Measurements from ENCODE around the gene IL3RA.
"Not testable (repeated sequence)": the region's sequence is repeated elsewhere in the genome, so short reads cannot be mapped to it uniquely, and the experiment has no call there.

The IL3RA gene

DNA sequence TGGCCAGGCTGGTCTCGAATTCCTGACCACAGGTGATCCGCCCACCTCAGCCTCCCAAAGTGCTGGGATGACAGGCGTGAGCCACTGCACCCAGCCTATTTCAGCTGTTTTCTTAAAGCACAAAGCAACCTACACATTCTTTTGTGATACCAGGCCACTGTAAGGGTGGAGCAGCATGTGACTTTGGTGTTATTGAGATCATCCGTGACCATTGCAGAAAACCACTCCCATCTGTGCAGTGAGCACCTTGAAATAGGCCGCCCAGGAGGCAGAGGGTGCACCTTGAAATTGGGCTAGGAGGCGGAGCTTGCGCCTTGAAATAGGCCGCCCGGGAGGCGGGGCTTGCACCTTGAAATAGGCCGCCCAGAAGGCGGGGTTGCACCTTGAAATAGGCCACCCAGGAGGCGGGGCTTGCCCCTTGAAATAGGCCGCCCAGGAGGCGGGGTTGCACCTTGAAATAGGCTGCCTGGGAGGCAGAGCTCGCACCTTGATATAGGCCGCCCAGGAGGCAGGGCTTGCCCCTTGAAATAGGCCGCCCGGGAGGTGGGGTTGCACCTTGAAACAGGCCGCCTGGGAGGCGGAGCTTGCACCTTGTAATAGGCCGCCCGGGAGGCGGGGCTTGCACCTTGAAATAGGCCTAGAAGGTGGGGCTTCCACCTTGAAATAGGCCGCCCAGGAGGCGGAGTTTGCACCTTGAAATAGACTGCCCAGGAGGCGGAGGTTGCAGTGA is 64.3 kb downstream of the IL3RA start:
- no peak for DNase-seq

DNA sequence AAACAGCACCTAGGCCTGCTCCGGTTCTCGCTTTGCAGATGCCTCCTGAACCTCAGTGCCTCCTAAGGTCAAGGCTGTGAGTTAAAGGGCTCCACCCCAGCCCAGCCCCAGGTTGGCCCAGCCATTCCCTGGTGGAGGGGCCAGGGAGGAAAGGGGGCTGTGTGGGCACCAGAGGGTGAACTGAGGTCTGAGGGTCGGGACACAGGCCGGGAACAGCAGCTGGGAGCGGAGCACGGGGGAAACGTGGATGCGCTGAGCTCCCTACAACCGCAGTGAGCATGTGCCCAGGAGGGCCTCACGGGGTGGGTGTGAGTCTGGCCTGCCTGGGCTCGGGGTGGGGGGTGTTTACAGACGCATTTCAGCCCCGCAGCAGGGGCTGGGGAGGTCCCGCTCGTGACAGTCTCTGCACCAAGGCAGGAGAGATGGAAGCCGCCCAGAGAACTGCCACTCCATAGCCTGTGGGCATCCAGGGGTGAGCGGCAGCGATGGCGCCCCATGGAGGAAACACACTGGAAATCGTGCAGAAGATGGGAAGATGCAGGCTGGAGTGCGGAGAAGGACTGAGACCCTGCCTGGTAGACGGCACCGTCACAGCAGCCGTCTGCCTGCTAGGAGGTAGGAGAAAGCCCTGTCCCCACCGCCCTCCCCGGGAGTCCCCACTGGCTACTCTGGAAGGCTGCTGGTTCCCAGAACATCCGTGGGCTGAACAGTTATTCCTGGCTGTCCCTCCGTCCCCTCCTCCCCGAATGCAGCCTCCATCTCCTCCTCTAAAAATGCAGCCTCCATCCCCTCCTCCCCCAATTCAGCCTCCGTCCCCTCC is 65.2 kb downstream of the IL3RA start:
- DNase-seq, result no peak

DNA sequence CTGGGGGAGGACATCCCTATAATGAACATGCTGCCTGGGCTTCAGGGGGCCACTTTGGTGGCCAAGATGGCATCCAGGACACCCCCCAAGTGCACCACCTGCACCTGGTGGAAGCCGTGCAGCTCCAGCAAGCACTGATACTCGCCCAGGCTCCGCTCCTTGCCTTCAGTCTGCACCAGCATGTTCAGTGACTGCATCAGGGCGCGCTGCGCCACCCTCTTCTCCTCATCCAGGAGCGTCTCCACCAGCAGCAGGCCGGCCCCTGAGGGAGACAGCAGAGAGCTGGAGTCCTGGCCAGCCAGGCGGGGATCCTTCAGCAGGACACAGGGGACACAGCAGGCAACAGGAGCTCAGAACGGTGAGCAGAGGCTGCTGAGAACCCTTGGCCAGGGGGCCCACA is 66.6 kb downstream of the IL3RA start:
- no peak for DNase-seq

DNA sequence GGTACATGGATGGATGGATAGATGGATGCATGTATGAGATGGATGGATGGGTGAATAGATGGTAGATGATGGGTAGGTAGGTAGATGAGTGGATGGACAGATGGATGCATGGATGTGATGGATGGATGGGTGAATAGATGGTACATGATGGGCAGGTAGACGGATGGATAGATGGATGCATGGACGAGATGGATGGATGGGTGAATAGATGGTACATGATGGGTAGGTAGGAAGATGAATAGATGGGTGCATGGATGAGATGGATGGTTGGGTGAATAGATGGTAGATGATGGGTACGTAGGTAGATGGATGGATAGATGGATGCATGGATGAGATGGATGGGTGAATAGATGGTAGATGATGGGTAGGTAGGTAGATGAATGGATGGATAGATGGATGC is 67.3 kb downstream of the IL3RA start:
- DNase-seq, result not testable (repeated sequence)

DNA sequence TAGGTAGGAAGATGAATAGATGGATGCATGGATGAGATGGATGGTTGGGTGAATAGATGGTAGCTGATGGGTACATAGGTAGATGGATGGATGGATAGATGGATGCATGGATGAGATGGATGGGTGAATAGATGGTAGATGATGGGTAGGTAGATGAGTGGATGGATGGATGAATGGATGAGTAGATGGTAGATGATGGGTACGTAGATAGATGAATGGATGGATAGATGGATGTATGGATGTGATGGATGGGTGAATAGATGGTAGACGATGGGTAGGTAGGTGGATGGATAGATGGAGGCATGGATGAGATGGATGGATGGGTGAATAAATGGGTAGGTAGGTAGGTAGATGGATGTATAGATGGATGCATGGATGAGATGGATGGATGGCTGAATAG is 69.2 kb downstream of the IL3RA start:
- DNase-seq, result not testable (repeated sequence)

DNA sequence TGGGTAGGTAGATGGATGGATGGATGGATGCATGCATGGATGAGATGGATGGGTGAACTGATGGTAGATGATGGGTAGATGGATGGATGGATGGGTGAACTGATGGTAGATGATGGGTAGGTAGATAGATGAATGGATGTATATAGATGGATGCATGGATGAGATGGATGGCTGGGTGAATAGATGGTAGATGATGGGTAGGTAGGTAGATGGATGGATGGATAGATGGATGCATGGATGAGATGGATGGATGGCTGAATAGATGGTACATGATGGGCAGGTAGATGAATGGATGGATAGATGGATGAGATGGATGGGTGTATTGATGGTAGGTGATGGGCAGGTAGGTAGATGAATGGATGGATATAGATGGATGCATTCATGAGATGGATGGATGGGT is 70.5 kb downstream of the IL3RA start:
- DNase-seq, result no peak

DNA sequence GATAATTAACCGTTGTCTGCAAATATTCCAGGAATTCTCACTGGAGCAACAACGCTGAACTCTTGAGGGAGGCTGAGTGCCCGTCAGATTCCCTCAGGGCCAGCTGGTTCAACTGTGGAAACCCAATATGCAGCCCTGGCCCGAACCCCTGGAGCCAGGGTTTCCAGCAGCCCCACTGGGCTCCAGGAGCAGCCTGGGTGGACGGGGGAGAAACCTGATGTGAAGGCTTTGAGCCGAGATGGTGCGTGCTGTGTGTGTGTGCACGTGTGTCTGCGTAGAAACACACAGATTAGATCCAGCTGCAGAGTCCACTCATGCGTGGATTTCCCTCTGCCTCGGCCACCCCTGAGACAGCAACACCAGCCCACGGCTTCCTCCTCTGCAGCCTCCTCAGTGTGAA is 74.7 kb downstream of the IL3RA start:
- no peak for DNase-seq

DNA sequence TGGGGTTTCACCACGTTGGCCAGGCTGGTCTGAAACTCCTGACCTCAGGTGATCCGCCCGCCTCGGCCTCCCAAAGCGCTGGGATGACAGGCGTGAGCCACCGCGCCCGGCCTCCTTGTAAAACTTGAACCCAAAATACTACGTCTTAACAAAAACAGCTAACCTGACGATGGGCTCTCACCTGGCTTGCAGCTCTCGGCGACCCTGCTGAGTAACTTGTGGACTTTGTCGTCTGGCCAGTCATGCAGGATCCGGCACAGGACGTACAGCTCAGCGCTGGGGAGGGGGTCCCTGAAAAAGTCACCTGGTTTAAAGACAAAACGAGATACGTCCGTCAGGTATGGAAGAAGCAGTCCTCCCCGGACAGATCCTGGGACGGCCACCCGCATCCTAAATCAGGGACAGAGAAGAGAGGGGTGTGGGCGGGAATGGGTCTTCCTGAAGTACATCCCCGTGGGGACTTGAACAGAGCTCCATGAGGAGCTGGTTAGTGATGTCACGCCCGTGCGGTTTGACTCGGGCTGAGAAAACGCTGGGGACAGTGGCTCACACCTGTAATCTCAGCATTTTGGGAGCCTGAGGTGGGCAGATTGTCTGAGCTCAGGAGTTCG is 76.1 kb downstream of the IL3RA start:
- DNase-seq, result no peak

DNA sequence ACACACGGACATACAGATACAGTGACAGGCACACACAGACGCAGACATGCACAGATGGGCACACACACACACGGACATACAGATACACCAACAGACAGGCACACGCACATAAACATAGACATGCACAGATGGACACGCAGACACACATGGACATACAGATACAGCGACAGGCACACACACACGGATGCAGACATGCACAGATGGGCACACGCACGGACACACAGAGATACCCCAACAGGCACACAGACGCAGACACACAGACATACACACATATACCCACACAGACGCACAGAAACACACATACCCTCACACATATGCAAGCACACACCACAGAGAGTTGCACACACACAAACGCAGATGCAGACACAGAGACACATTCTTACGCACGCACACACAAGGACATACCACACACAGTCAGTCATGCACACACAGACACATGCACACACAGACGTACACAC is 79.8 kb downstream of the IL3RA start:
- DNase-seq, result no peak

DNA sequence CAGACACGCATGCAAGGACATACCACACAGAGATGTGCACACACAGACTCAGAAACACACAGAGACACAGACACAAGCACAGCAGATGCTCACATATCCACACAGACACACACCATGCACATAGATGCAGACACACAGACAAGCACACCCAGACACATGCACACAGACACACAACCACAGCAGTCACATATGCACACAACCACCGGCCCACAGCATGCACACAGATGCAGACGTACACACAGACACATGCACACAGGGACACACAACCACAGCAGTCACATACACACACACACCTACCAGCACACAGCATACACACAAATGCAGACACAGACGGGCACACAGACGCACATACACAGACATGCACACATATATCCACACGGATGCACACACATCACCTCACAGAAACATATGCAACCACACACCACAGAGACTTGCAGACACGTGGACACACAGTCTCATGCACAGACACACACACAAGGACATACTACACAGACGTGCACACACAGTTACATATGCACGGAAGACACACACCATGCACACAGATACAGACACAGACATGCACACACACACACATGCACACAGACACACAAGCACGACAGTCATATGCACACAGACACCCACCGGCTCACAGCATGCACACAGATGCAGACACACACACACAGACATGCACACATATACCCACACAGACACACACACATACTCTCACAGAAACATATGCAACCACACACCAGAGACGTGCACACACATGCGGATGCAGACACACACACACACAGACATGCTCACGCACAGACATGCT is 80.6 kb downstream of the IL3RA start:
- no peak for DNase-seq

DNA sequence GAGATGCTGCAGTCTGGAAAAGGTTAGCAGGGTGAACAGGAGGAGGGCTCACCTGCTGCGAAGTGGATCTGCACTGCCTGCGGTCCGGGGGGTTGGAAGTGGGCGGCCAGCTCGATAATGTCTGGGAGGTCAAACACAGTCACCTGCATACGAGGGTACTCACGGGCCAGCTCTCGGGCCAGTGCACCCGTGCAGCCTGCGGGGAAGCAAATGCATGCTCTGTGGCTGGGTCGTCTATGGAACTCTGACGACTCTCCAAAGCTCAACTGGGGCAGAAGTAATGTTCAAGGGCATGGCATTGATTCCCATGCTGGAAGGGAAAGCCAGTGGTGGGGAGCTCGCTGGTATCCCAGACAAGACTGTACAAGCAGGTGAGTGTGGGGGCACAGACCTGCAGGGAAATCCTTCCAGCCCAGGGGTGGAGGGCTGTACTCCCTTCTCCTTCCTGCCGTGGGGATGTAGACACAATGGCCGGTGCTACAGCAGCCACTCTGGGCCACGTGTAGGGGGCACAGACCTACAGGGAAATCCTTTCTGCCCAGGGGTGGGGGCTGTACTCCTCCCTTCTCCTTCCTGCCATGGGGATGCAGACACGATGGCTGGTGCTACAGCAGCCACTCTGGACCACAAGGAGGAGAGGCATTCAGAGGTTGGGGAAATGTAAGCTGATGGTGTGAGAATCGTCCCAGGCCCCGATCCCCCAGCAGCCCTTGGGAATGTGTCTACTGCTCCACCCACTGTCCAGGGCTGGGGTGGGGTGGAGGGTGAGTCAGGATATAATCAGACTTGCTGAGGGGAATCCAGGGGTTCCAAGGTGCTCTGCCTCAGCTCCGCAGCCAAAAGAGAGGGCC is 81.6 kb downstream of the IL3RA start:
- no peak for DNase-seq

DNA sequence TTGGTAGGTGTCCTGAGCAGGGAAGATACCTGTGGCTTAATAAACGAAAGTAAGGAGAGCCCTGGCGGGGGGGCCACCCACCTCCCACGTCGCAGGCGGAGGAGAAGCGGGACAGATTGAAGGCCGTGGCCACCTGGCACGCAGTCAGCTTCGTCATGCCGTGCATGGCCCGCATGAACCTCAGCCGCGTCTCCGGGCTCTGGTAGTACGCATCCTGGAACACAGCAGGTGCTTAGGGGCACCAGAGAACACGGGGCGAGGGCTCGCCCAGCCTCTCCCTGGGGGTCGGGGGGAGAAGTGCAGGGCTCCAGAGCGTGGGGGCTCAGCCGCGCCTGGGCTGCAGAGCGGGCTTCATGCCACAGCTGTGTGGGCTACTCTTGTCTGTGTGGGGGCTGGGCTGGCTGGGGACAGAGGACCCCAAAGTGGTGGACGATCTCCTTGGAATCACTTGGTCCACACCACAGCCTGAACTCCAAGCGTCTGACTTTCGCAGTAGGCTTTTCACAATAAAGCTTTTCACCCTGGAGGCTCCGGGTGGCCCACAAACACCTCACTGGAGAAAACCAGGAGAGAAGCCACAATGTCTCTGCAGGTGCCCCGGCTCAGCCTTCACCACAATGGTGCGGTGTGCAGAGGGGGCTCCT is 82.4 kb downstream of the IL3RA start:
- no peak for DNase-seq

DNA sequence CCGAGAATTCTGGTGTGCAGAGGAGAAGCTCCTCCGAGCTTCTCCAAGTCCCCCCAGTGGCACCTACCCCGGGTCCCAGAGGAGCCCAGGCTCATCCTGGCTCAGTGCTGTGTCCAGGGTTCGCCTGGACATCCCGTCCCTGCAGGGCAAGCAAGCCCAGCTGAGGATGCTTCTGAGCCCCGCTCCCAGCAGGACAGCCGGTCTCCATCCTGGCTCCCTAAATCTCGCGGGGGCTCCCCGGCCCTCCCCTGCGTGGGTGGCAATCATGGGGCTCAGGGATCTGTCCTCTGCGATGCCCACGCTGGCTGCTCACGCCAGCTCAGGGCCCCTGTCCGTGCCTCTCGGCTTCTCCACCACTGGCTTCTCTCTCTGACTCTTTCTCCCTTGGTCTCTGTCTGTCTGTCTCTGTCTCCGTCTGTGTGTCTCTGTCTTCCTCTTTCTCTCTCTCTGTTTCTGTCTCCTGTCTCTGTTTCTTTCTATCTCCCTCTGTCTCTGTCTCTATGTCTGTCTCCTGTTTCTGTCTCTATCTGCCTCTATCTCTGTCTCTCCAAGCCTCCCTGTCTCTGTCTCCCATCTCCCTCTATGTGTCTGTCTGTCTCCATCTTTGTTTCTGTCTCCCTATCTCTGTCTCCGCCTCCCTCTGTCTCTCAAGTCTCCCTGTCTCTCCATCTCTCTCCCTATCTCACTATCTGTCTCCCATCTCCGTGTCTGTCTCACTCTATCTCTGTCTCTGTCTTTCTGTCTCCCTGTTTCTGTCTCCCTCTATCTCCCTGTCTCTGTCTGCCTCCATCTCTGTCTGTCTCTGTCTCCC is 83.2 kb downstream of the IL3RA start:
- DNase-seq, result no peak

DNA sequence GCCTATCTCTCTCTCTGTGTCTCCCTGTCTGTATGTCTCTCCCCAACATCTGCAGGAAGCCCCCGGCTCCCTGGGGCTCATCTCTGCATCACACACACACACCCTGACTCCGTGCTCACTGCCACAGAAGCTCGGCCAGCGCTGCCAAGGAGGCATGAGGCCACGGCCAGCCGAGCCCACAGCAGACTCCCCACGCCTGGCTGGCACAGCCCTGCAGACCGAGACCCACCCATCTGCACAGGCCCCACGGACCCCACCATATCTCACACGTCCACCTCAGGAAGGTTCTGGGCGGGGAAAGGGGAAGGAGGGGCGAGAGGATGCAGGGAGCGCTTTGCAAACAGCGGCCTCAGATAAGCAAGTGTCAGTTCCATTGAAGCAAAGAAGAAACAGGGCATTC is 83.8 kb downstream of the IL3RA start:
- no peak for DNase-seq

DNA sequence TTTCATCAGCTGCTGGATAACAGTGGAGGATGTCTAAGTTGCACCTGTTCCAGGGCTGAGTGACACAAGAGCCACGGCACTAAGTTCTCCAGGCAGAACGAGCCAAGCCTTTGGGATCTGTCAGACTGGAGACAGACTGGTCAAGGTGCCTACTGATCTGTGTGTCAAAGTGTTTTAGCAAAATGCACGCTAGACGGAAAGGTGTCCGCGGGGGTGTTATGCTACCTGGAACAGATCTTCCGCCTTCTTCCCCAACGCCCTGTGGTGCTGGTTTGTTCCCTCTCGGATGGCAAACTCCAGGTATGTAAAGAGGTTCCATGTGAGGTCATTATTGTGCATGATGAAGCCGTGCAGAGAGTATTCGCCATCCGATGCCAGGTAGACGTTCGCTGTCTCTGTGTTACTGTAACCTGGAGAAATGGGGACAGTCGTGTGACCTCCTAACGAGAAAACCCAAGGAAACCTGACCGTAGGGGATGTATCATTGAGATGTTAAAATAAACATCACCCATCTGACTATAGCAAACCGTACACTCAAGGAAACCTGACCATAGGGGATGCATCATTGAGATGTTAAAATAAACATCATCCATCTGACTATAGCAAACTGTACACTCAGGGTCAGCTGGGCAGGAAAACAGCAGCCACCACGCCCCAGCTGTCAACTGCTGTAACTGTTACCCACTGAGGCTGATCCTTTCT is 85.0 kb downstream of the IL3RA start:
- DNase-seq, result no peak

DNA sequence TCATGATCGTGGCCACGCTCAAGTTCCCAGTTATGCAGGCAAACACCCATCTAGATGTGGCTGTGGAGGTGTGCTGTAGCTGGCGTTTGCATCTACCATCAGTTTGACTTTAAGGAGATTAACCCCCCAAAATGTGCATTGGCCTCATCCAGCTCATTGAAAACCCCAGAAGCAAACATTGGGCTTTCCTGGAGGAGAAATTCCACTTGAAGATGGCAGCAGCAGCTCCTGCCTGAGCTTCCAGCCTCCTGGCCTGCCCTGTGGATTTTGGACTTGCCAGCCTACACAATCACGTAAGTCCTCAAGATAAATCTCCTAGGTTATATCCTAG is 85.5 kb downstream of the IL3RA start:
- no peak for DNase-seq

DNA sequence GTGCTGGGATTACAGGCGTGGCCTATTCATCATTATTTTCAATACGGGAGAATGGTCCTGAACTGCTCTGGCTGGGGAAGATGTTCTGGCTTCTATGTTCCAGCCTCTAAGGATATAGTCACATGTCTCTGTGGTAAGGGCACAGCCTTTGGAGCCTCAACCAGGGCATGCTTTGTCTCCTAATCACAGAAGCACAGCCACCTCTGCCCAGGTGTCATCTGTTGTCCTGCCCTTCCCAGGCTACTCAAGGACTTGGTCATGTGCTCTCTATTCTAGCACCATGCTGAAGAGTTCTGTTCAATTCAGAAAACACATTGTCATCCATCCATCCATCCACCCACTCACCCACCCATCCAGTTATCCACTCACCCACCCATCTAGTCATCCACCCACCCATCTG is 86.6 kb downstream of the IL3RA start:
- no peak for DNase-seq

DNA sequence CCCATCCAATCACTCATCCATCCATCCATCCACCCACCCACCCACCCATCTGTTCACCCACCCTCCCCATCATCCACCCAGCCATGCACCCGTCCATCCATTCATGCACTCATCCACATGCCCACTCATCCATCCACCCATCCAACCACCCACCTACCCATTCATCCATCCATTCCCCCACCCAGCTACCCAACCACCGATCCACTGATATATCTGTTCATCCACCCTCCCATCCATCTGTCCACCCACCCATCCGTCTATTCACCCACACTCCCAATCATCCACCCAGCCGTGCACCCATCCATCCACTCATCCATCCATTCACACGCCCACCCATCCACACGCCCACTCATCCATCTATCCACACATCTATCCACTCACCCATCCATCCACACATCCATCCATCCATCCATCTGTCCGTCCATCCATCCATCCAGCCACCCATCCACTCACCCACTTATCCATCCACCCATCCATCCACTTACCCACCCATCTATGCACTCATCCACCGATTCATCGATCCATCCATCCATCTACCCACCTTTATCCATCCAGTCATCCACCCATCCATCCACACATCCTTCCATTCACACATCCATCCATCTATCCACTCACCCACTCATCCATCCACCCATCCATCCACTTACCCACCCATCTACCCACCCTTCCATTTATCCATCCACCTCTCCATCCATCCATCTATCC is 87.7 kb downstream of the IL3RA start:
- no peak for DNase-seq

DNA sequence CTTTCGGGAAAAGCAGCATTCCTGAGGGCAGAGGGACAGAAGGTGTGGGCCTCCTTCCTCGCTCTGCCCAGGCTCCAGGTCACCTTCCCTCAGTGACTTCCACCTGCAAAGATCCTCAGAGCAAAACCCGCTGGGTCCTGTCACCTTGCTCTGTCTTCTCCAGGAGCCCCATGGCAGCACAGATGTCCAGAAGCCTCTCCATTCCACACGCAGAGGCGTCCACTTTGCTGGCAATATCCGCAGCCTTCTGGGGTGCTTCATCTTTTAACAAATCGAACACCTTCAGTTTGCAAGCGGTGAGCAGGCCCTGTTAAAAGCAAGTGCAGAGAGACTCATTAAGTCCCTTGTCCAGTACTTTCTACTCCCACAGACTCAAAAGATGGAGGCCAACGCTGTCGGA is 88.8 kb downstream of the IL3RA start:
- DNase-seq, result no peak

DNA sequence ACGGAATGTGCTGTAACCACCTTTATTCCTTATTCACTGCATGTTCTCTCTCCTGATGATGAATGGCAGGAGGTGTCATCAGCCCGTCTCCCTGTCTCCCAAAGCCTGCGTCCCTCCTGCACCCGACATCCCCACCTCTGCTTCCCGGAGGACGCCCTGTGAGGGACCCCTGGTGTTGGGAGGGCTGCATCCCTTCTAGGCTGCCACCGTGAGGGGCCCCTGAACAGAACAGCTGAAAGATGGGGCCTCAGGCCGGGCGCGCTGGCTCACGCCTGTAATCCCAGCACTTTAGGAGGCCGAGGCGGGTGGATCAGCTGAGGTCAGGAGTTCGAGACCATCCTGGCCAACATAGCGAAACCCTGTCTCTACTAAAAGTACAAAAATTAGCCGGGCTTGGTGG is 89.7 kb downstream of the IL3RA start:
- not testable (repeated sequence) for DNase-seq
